ENCODE measurements around the gene RIOX2. TPM values are rescaled to one million over a fixed set of nuclear protein-coding genes. Genes with fewer than 3 reads are reported as not detected.
"Not testable (repeated sequence)": the region's sequence is repeated elsewhere in the genome, so short reads cannot be mapped to it uniquely, and the experiment has no call there.

The RIOX2 gene
- total RNA-seq = 10 to 100 TPM; 47.9 to 82.1 TPM

- Mint-ChIP-seq H3K9me3 (ENCODE audit: low read depth) (no peaks in the 10 kb centered on the region), H3K36me3 (peaks cover 17% of the 10 kb centered on the region)
- CTCF ChIA-PET = interaction anchor here (1.0 to 2.1 kb wide), 7 partner anchors 12 to 150 kb away, joined by 3 to 7 read pairs (median 4); partner anchors contain the start of gene CRYBG3
Observed at GRCh38 chr3:97971679-97972567, at the start of gene RIOX2. RIOX2 (minus strand) TSS chr3:97972431; CDS start chr3:97967593, 4,838 bp downstream.

GRCh38 chr3:98020412-98020811, 48.2 kb upstream of the RIOX2 start:
- no peak for DNase-seq
- peaks cover 1% of the 10 kb centered on the region for H3K36me3 Mint-ChIP-seq
- no peak for ATAC-seq
- no peaks in the 10 kb centered on the region for H3K9me3 Mint-ChIP-seq (ENCODE audit: low read depth)
- H3K27me3 Mint-ChIP-seq = no peaks in the 10 kb centered on the region
- CTCF ChIA-PET = interaction anchor here (0.6 to 5.4 kb wide), 11 partner anchors 8 to 1590 kb away, joined by 3 to 49 read pairs (median 4); no protein-coding TSS in a partner anchor
- no peak overlapping the region for H3K4me3 Mint-ChIP-seq
- H3K27ac Mint-ChIP-seq = no peak overlapping the region
- H3K4me1 Mint-ChIP-seq = peaks cover 14% of the 10 kb centered on the region

More at GRCh38 chr3:97971679-97972567, at the start of gene RIOX2:
- ATAC-seq (peak; percentile 91), DNase-seq (peak; percentile 89)
- Mint-ChIP-seq H3K27me3 (no peaks in the 10 kb centered on the region), H3K4me1 (peaks cover 85% of the 10 kb centered on the region), H3K4me3 (peak within 1 kb of the TSS; percentile 96), H3K27ac (peak within 1 kb of the TSS; percentile 91)

GRCh38 chr3:98018301-98018700, 46.1 kb upstream of the RIOX2 start:
- Mint-ChIP-seq H3K27me3 (no peaks in the 10 kb centered on the region), H3K36me3 (peaks cover 3% of the 10 kb centered on the region), H3K4me3 (no peak overlapping the region), H3K4me1 (peaks cover 7% of the 10 kb centered on the region), H3K27ac (no peak overlapping the region), H3K9me3 (ENCODE audit: low read depth) (no peaks in the 10 kb centered on the region)
- ATAC-seq = no peak
- no peak for DNase-seq
- CTCF ChIA-PET = interaction anchor here (1.5 kb wide), 1 partner anchor 50 kb away, joined by 3 read pairs; no protein-coding TSS in a partner anchor

- CTCF ChIA-PET = interaction anchor here (0.6 to 6.3 kb wide), 4 partner anchors 8 to 24 kb away, joined by 3 to 49 read pairs (median 6); no protein-coding TSS in a partner anchor
- Mint-ChIP-seq H3K36me3 (peaks cover 4% of the 10 kb centered on the region), H3K4me3 (no peak overlapping the region)
Observed at GRCh38 chr3:98014268-98014585, 42.0 kb upstream of the RIOX2 start.

GRCh38 chr3:98013411-98014267, 41.4 kb upstream of the RIOX2 start:
- Mint-ChIP-seq H3K27ac (no peak overlapping the region), H3K4me1 (peaks cover 6% of the 10 kb centered on the region), H3K36me3 (peaks cover 4% of the 10 kb centered on the region), H3K4me3 (no peak overlapping the region), H3K9me3 (ENCODE audit: low read depth) (peaks cover 1% of the 10 kb centered on the region), H3K27me3 (peaks cover 4% of the 10 kb centered on the region)
- CTCF ChIA-PET = interaction anchor here (0.6 to 6.3 kb wide), 4 partner anchors 9 to 24 kb away, joined by 3 to 49 read pairs (median 6); no protein-coding TSS in a partner anchor
- no peak for ATAC-seq
- no peak for DNase-seq

More at GRCh38 chr3:98014268-98014585, 42.0 kb upstream of the RIOX2 start:
- peaks cover 1% of the 10 kb centered on the region for H3K9me3 Mint-ChIP-seq (ENCODE audit: low read depth)
- H3K27me3 Mint-ChIP-seq = peaks cover 4% of the 10 kb centered on the region
- H3K27ac Mint-ChIP-seq = no peak overlapping the region
- DNase-seq = no peak
- ATAC-seq = no peak
- H3K4me1 Mint-ChIP-seq = peaks cover 1% of the 10 kb centered on the region

- no peak for DNase-seq
- H3K36me3 Mint-ChIP-seq = peaks cover 4% of the 10 kb centered on the region
- H3K9me3 Mint-ChIP-seq (ENCODE audit: low read depth) = peaks cover 1% of the 10 kb centered on the region
- no peak overlapping the region for H3K27ac Mint-ChIP-seq
- ATAC-seq = no peak
- no peak overlapping the region for H3K4me3 Mint-ChIP-seq
- CTCF ChIA-PET = interaction anchor here (0.5 to 6.3 kb wide), 3 partner anchors 10 to 25 kb away, joined by 5 to 49 read pairs (median 8); no protein-coding TSS in a partner anchor
- H3K27me3 Mint-ChIP-seq = peaks cover 4% of the 10 kb centered on the region
- peaks cover 10% of the 10 kb centered on the region for H3K4me1 Mint-ChIP-seq
Observed at GRCh38 chr3:98012979-98013378, 40.7 kb upstream of the RIOX2 start.

- CTCF ChIA-PET = interaction anchor here (0.9 to 6.3 kb wide), 4 partner anchors 12 to 68 kb away, joined by 3 to 49 read pairs (median 3); no protein-coding TSS in a partner anchor
- H3K4me3 Mint-ChIP-seq; H3K36me3 Mint-ChIP-seq; H3K9me3 Mint-ChIP-seq (ENCODE audit: low read depth); ATAC-seq; DNase-seq; H3K27me3 Mint-ChIP-seq; H3K27ac Mint-ChIP-seq: not testable (repeated sequence)
- peaks cover 24% of the 10 kb centered on the region for H3K4me1 Mint-ChIP-seq
Observed at GRCh38 chr3:98010883-98011449, 38.7 kb upstream of the RIOX2 start.

- CTCF ChIA-PET = interaction anchor here (1.4 to 6.3 kb wide), 3 partner anchors 12 to 67 kb away, joined by 3 to 49 read pairs (median 3); no protein-coding TSS in a partner anchor
- Mint-ChIP-seq H3K27me3 (peaks cover 4% of the 10 kb centered on the region), H3K36me3 (peaks cover 2% of the 10 kb centered on the region), H3K4me1 (peaks cover 24% of the 10 kb centered on the region), H3K9me3 (ENCODE audit: low read depth) (peaks cover 1% of the 10 kb centered on the region), H3K4me3 (no peak overlapping the region), H3K27ac (no peak overlapping the region)
- DNase-seq = no peak
- ATAC-seq = no peak
Observed at GRCh38 chr3:98010194-98010882, 38.1 kb upstream of the RIOX2 start.

- H3K4me1 Mint-ChIP-seq = peaks cover 26% of the 10 kb centered on the region
- CTCF ChIA-PET = interaction anchor here (0.6 to 3.7 kb wide), 5 partner anchors 12 to 167 kb away, joined by 3 to 13 read pairs (median 5); no protein-coding TSS in a partner anchor
- H3K9me3 Mint-ChIP-seq (ENCODE audit: low read depth) = peaks cover 1% of the 10 kb centered on the region
- no peak overlapping the region for H3K4me3 Mint-ChIP-seq
- H3K27ac Mint-ChIP-seq = peak overlapping the region; percentile 37
- ATAC-seq (no peak), DNase-seq (no peak)
- peaks cover 3% of the 10 kb centered on the region for H3K36me3 Mint-ChIP-seq
- H3K27me3 Mint-ChIP-seq = peaks cover 4% of the 10 kb centered on the region
Observed at GRCh38 chr3:98008855-98009254, 36.6 kb upstream of the RIOX2 start.

GRCh38 chr3:98005438-98005837, 33.2 kb upstream of the RIOX2 start:
- H3K27me3 Mint-ChIP-seq = no peaks in the 10 kb centered on the region
- no peak overlapping the region for H3K27ac Mint-ChIP-seq
- DNase-seq (no peak), ATAC-seq (no peak)
- CTCF ChIA-PET = interaction anchor here (3.7 kb wide), 1 partner anchor 18 kb away, joined by 13 read pairs; no protein-coding TSS in a partner anchor
- peaks cover 8% of the 10 kb centered on the region for H3K36me3 Mint-ChIP-seq
- H3K9me3 Mint-ChIP-seq (ENCODE audit: low read depth) = no peaks in the 10 kb centered on the region
- no peak overlapping the region for H3K4me3 Mint-ChIP-seq
- peaks cover 34% of the 10 kb centered on the region for H3K4me1 Mint-ChIP-seq

GRCh38 chr3:98004721-98005120, 32.5 kb upstream of the RIOX2 start:
- H3K36me3 Mint-ChIP-seq = peaks cover 9% of the 10 kb centered on the region
- no peak overlapping the region for H3K27ac Mint-ChIP-seq
- ATAC-seq (no peak), DNase-seq (no peak)
- peaks cover 34% of the 10 kb centered on the region for H3K4me1 Mint-ChIP-seq
- no peaks in the 10 kb centered on the region for H3K27me3 Mint-ChIP-seq
- no peaks in the 10 kb centered on the region for H3K9me3 Mint-ChIP-seq (ENCODE audit: low read depth)
- CTCF ChIA-PET = interaction anchor here (2.3 kb wide), 1 partner anchor 18 kb away, joined by 7 read pairs; no protein-coding TSS in a partner anchor
- H3K4me3 Mint-ChIP-seq = no peak overlapping the region

Measured in activated CD8-positive, alpha-beta memory T cell treated with anti-CD3 and anti-CD28 coated beads, Interleukin-2, amount 10 ng/mL, durations not matched to agents 7 days and 5 days (primary cell).